ENCODE data around the gene GBP4.

GRCh38 chr1:89176971-89177370 lies 21.8 kb downstream of the GBP4 start:
- TF ChIP-seq, protein P1, sequence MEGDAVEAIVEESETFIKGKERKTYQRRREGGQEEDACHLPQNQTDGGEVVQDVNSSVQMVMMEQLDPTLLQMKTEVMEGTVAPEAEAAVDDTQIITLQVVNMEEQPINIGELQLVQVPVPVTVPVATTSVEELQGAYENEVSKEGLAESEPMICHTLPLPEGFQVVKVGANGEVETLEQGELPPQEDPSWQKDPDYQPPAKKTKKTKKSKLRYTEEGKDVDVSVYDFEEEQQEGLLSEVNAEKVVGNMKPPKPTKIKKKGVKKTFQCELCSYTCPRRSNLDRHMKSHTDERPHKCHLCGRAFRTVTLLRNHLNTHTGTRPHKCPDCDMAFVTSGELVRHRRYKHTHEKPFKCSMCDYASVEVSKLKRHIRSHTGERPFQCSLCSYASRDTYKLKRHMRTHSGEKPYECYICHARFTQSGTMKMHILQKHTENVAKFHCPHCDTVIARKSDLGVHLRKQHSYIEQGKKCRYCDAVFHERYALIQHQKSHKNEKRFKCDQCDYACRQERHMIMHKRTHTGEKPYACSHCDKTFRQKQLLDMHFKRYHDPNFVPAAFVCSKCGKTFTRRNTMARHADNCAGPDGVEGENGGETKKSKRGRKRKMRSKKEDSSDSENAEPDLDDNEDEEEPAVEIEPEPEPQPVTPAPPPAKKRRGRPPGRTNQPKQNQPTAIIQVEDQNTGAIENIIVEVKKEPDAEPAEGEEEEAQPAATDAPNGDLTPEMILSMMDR (IDR thresholded peaks at IDR 0.05) = no peak
- TF ChIP-seq POLR2A (IDR thresholded peaks at IDR 0.05) (no peak), EP300 (IDR thresholded peaks at IDR 0.05; ENCODE audit: low read depth) (no peak)
